Mesodermal cell (in vitro differentiated cells): ENCODE results near the gene LRRC58.
A peak's percentile ranks its signal among the peaks of the same experiment; 100 is the strongest.
"Not testable (repeated sequence)": the region's sequence is repeated elsewhere in the genome, so short reads cannot be mapped to it uniquely, and the experiment has no call there.

ENCODE experiments used
- H3K27ac ChIP-seq: 2 replicates; pipeline ENCODE4 v1.7.0; 2013; ENCODE audit warnings: mild to moderate bottlenecking, low read depth, low read length, moderate library complexity; ENCODE audit not compliant: severe bottlenecking
- H3K36me3 ChIP-seq: 2 replicates; pipeline ENCODE4 v1.7.1; 2013; ENCODE audit warnings: mild to moderate bottlenecking, low read length, moderate library complexity; ENCODE audit not compliant: control insufficient read depth, insufficient read depth
- H3K4me1 ChIP-seq: one replicate; pipeline ENCODE4 v1.7.1; 2013; ENCODE audit warnings: mild to moderate bottlenecking, low read length; ENCODE audit not compliant: insufficient read depth, control insufficient read depth, poor library complexity, severe bottlenecking
- H3K4me3 ChIP-seq: 2 replicates; pipeline ENCODE4 v1.7.0; 2013; ENCODE audit warnings: low read length, control low read depth, mild to moderate bottlenecking; ENCODE audit not compliant: insufficient read depth, poor library complexity, severe bottlenecking; ENCODE audit errors: extremely low read depth
- H3K9me3 ChIP-seq: 2 replicates; pipeline ENCODE4 v1.7.1; 2013; ENCODE audit warnings: mild to moderate bottlenecking, low read length, moderate library complexity; ENCODE audit not compliant: control insufficient read depth
- WGBS, 2 experiments: methylation state at CpG; one replicate each; pipeline ENCODE4 v1.1.5; 2013; ENCODE audit warnings: missing lambda C conversion rate in 2 of 2; ENCODE audit not compliant: insufficient coverage in 2 of 2; 5-methylcytosine and 5-hydroxymethylcytosine counted together

Gene LRRC58

DNA sequence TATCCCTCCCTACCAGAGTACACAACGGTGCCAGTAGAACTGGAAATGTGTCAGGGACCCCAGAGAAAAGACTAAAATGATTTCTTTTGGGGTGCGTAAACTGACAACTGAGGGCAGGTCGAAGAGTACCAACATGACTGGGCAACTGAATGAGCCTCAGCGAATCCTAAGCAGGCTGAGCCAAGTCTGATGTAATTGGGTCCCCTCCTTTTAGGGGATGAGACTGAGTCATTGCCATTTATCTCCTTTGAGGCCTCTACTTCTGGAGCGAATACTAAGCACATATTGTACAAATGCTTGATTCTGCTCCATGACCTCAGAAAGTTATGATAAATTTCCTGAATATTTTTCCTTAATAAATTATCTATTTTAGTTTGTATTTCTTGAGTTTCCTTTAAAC is 46.8 kb downstream of the LRRC58 start:
- Histone ChIP-seq H3K4me3 (no peak overlapping the region), H3K9me3 (no peaks in the 10 kb centered on the region), H3K36me3 (no peaks in the 10 kb centered on the region), H3K4me1 (no peaks in the 10 kb centered on the region), H3K27ac (no peak overlapping the region)
- 91 to 93% methylated on average over 3 to 4 of the region's 5 CpGs for WGBS, 2 experiments

DNA sequence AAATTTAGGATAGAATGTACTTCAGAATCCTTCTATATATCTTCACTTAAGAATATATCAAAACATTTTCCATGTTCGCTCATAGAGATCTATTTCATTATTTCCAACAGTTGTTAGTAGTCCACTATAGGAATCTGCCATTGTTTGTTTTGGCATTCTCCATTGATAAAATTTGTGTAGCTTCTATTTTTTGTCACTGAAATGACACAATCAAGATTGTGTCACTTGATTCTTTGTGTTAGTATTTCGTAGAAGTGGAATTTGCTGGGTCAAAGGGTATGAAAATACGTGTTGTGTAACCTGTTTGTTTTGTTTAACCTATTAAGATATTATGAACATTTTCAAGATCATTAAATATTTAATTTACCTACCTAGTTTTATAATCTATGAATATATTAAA is 48.2 kb downstream of the LRRC58 start:
- Histone ChIP-seq H3K4me1 (no peaks in the 10 kb centered on the region), H3K27ac (no peak overlapping the region), H3K36me3 (no peaks in the 10 kb centered on the region), H3K4me3 (no peak overlapping the region), H3K9me3 (no peaks in the 10 kb centered on the region)
- no CpG with 5 or more reads among the region's 3 CpGs for WGBS, 2 experiments

DNA sequence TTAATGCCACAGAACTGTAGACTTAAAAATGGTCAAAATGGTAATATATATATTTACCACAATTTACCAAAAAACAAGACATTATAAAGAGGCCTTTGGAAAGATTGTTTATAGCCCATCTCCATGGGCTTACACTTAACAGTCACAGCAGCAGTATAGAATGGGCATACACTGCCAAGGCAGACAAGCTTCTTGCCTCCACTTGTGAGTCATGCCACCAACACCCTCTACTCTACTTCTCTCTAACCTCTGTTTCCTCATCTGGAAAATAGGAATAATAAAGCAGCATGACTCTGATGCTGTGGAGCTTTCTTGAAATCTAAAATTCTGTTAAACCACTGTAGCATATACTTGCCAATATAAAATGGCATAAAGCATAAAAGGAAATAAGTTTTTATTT is 49.8 kb downstream of the LRRC58 start:
- H3K4me3 ChIP-seq: no peak overlapping the region
- no peak overlapping the region for H3K27ac ChIP-seq
- H3K36me3 ChIP-seq: no peaks in the 10 kb centered on the region
- no peaks in the 10 kb centered on the region for H3K4me1 ChIP-seq
- H3K9me3 ChIP-seq: no peaks in the 10 kb centered on the region

DNA sequence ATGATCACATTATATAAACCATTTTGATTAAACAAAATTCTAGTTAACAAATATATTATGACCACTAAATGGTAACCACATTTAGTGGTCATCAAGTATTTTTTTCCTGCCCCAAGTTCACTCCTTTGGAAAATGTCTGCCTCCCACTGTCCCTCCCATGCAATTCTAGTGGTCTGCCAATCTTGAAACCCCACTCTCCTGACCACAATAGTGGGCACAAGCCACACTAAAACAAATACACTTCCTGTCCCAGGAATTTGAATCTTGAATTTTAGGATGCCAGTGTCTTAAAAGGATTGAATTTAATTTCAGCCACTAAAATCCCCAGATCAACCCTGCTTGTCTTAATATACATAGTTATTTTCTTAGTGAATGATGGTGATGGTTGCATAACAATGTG is 50.2 kb downstream of the LRRC58 start:
- H3K4me3 ChIP-seq: no peak overlapping the region
- no peaks in the 10 kb centered on the region for H3K4me1 ChIP-seq
- no peaks in the 10 kb centered on the region for H3K9me3 ChIP-seq
- no peak overlapping the region for H3K27ac ChIP-seq
- no peaks in the 10 kb centered on the region for H3K36me3 ChIP-seq

DNA sequence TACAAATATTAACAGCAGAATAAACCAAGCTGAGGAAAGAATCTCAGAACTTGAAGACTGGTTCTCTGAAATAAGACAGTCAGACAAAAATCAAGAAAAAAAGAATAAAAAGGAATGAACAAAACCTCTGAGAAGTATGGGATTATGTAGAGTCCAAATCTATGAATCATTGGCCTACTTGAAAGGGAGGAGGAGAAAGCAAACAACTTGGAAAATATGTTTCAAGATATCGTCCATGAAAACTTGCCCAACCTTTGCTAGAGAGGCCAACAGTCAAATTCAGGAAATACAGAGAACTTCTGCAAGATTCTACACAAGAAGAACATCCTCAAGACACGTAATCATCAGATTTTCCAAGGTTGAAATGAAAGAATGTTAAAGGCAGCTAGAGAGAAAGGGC is 57.6 kb downstream of the LRRC58 start:
- not testable (repeated sequence) for H3K9me3 ChIP-seq, H3K4me1 ChIP-seq, H3K36me3 ChIP-seq, H3K27ac ChIP-seq, H3K4me3 ChIP-seq
- no CpG with 5 or more reads among the region's 2 CpGs for WGBS, 2 experiments

DNA sequence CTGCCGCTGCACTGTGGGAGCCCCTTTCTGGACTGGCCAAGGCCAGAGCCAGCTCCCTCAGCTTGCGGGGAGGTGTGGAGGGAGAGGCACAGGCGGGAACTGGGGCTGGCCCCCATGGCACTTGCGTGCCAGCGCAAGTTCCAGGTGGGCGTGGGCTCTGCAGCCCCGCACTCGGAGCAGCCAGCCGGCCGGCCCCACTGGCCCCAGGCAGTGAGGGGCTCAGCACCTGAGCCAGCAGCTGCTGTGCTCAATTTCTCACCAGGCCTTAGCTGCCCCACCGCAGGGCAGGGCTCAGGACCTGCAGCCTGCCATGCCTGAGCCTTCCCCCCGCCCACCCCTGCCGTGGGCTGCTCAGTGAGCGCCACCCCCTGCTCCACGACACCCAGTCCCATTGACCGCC is 59.5 kb downstream of the LRRC58 start:
- Histone ChIP-seq H3K4me3 (no peak overlapping the region), H3K9me3 (no peaks in the 10 kb centered on the region), H3K4me1 (no peaks in the 10 kb centered on the region), H3K36me3 (no peaks in the 10 kb centered on the region), H3K27ac (no peak overlapping the region)
- 86 to 90% methylated on average over 10 to 15 of the region's 16 CpGs for WGBS, 2 experiments

DNA sequence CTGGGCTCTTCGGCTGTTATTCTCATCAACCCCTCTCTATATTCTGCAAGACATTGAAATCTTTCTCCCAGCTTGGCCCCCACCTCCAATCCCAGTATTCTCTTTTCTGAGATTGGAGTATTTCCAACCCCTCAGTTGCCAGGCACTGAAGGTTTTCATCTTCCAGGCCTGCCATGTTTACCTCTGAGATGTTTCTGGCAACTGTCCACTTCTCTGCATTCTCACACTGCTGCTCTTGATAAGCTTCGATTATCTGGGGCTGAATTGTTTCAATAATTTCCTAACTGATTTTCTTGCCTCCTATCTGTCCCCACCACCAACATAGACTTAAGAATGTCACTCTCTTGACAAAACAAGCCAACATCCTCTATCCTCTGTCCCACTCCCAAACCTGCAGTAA is 62.7 kb downstream of the LRRC58 start:
- Histone ChIP-seq H3K4me1 (no peaks in the 10 kb centered on the region), H3K27ac (no peak overlapping the region), H3K36me3 (no peaks in the 10 kb centered on the region), H3K4me3 (no peak overlapping the region), H3K9me3 (no peaks in the 10 kb centered on the region)
- 90 to 94% methylated on average over 2 of the region's 2 CpGs for WGBS, 2 experiments

DNA sequence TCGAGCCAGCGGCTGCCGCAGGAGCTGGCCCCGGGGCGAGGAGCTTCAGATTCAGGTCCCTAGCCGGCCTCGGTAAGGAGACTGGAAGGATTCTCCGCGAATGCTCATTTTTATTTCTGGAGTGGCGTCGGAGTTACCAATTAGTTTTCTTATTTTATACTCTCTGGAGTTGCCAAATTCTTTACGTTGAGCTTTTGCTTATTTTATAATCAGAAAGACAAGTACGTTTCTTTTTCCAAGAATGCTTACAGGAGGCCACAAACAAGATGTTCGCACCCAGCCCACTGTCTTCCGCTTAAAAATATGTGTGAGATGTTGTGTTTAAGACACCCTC is 63.7 kb downstream of the LRRC58 start:
- Histone ChIP-seq H3K27ac (no peak overlapping the region), H3K9me3 (no peaks in the 10 kb centered on the region), H3K4me3 (peak overlapping the region; percentile 33), H3K36me3 (no peaks in the 10 kb centered on the region), H3K4me1 (no peaks in the 10 kb centered on the region)
- WGBS, 2 experiments: 39 to 62% methylated on average over 4 to 11 of the region's 15 CpGs

DNA sequence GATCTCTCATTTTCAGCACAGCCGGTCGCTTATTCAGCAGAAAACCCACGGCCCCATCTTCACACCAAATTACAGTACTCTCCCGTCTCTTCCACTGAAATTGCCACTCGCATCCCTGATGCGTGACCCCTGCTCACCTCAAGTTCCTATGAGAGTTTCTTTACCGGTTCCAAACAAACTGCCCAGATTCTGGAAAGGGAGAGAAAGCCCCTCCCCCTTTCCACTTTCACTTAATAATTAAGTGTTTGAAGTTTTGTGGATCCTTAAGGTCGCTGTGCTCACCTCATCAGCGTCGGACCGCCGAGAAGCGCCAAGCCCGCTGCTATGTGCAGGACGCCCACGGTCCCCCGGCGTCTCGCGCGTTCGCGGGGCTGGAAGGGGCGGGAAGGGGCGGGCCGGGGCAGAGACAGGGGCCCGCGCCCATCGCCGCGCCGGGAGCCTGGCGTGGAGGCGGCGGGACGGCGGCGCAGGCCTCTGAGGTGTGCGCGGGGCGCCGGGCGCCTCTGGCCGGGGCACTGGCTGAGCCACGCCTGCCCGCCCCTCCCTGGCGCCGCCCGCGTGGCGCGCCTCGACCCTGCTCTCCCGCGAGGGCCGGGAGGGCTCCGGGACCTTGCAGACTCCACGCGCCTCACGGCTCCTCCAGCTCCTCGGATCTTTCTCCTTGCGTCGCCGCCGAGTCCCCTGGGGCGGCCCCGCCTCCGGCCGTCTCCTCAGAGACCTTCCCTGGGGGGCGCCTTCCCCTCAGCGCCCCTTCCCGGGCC is 64.2 kb downstream of the LRRC58 start, which contains the start of gene GPR156:
GPR156 (minus strand) TSS at position 476 of the 761 bp plus-strand sequence. CDS start 41,124 bp downstream, outside the sequence.
- no peaks in the 10 kb centered on the region for H3K9me3 ChIP-seq
- WGBS, 2 experiments: 13 to 17% methylated on average over 47 to 64 of the region's 72 CpGs
- H3K36me3 ChIP-seq: no peaks in the 10 kb centered on the region
- H3K4me3 ChIP-seq: peak within 1 kb of the TSS; percentile 33
- no peaks in the 10 kb centered on the region for H3K4me1 ChIP-seq
- no peak within 1 kb of the TSS for H3K27ac ChIP-seq

DNA sequence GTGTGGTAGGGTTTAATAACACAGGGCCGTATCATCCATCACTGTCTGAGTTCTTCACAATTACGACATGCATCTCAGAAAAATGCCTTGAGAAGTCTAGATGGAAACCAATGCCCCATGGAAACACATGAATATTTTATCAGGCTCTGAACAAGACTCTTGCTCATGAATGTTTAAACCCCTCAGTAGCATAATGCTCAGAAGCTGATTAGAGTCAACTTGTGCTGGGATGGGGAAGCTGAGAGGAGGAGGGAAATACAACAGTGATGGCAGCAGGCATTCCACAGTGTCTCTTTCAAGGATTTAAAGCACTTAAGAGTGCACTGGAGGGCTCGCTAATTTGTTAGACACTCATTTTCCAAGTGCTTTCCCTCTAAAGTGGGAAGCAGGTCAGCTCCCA is 67.9 kb downstream of the LRRC58 start:
- 73 to 88% methylated on average over 2 to 3 of the region's 3 CpGs for WGBS, 2 experiments
- H3K4me1 ChIP-seq: no peaks in the 10 kb centered on the region

DNA sequence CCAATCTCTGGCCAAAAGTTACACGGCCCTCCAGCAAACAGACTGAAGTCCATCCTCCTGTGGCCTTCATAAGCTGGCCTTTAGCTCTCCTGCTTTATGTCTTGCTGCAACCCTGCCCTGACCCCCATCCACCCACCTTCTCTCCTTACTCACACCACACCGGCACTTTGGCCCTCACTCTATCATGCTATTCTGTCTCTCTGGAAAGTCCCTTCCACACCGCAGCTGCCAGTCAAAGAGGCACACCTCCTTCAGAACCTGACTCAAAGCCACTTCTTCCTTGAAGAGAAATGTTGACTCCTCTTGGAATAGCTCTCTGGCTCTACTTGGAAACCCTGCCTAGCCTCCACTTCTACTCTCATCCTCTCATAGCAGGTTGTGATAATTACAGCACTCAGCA is 68.6 kb downstream of the LRRC58 start:
- Histone ChIP-seq H3K4me1 (no peaks in the 10 kb centered on the region), H3K4me3 (no peak overlapping the region), H3K36me3 (no peaks in the 10 kb centered on the region), H3K27ac (no peak overlapping the region), H3K9me3 (no peaks in the 10 kb centered on the region)
- 82 to 87% methylated on average over 3 of the region's 3 CpGs for WGBS, 2 experiments

More for the DNA sequence above, 67.9 kb downstream of the LRRC58 start:
- Histone ChIP-seq H3K27ac (no peak overlapping the region), H3K4me3 (no peak overlapping the region), H3K36me3 (no peaks in the 10 kb centered on the region), H3K9me3 (no peaks in the 10 kb centered on the region)
